Erythroblast (primary cell): ENCODE results near the gene PDLIM7.

ENCODE experiments used
- DNase-seq, 2 experiments: peaks; one replicate each; lab custom pipeline; 2025; lab: John Stamatoyannopoulos, UW
- GATA1 ChIP-seq: IDR thresholded peaks from 2 replicates; pipeline ENCODE4 v1.6.1; 2011; ENCODE audit warnings: low read depth, mild to moderate bottlenecking, control low read depth, low read length, moderate library complexity
- POLR2A ChIP-seq: IDR thresholded peaks from 2 replicates; pipeline ENCODE4 v1.6.1; 2011; ENCODE audit warnings: mild to moderate bottlenecking, low read length

PDLIM7 gene

GRCh38 chr5:177459819-177460628 lies 37.4 kb downstream of the PDLIM7 start:
- TF ChIP-seq GATA1 (no peak), POLR2A (no peak)
- no peak for DNase-seq

- no peak for DNase-seq
- TF ChIP-seq GATA1: no peak
Observed at GRCh38 chr5:177459357-177459756, 38.0 kb downstream of the PDLIM7 start.

GRCh38 chr5:177458912-177459350 lies 38.5 kb downstream of the PDLIM7 start:
- no peak for TF ChIP-seq POLR2A
- no peak for TF ChIP-seq GATA1
- no peak for DNase-seq

GRCh38 chr5:177457852-177458681 lies 39.3 kb downstream of the PDLIM7 start:
- no peak for DNase-seq
- TF ChIP-seq GATA1: no peak

- TF ChIP-seq POLR2A: no peak
- no peak for TF ChIP-seq GATA1
- peak; percentile 90 to 95 for DNase-seq
Observed at GRCh38 chr5:177456976-177457851, 40.2 kb downstream of the PDLIM7 start.

- no peak for DNase-seq
- TF ChIP-seq POLR2A: no peak
- no peak for TF ChIP-seq GATA1
Observed at GRCh38 chr5:177456591-177456964, 40.8 kb downstream of the PDLIM7 start.

- peak; percentile 90 to 96 for DNase-seq
- TF ChIP-seq GATA1: no peak
Observed at GRCh38 chr5:177455661-177456590, 41.5 kb downstream of the PDLIM7 start.

- DNase-seq: peak; percentile 83 to 89
- TF ChIP-seq GATA1: no peak
- TF ChIP-seq POLR2A: peak; percentile 39
Observed at GRCh38 chr5:177455036-177455660, 42.3 kb downstream of the PDLIM7 start.

- TF ChIP-seq GATA1: no peak
- no peak for TF ChIP-seq POLR2A
Observed at GRCh38 chr5:177454397-177455035, 42.9 kb downstream of the PDLIM7 start.

GRCh38 chr5:177453852-177454396 lies 43.5 kb downstream of the PDLIM7 start:
- DNase-seq: no peak
- TF ChIP-seq POLR2A: no peak
- no peak for TF ChIP-seq GATA1

More at GRCh38 chr5:177454397-177455035, 42.9 kb downstream of the PDLIM7 start:
- peak; percentile 90 to 95 for DNase-seq
